H1 (cell line): ENCODE data around the gene KCNQ1. TPM values are rescaled to one million over a fixed set of nuclear protein-coding genes. Genes with fewer than 3 reads are reported as not detected.

Experiments
- CBX5 ChIP-seq: fragments of 300-800, 300-1000 bp; sonication (generic); IDR thresholded peaks from 2 replicates; pipeline ENCODE4 v1.7.1; 2016; ENCODE audit warnings: antibody characterized with exemption, low read length, low read depth
- SUZ12 ChIP-seq: fragments of 200-600 bp; sonication (generic); IDR thresholded peaks from 2 replicates; pipeline ENCODE4 v1.6.1; 2012; ENCODE audit warnings: mild to moderate bottlenecking, inconsistent platforms, low read length, moderate library complexity, mixed read lengths
- polyA plus RNA-seq, 7 experiments: library from polyadenylated mRNA; depleted of rRNA in 3 of 7; stranded (reverse) in 5 of 7; unstranded in 2 of 7; fragments of >200 nt in 5 of 7; fragments of 200-250 nt in 2 of 7; gene quantifications; 1 replicate in 5 of 7; 2 replicates in 1 of 7; 4 replicates in 1 of 7; pipeline versions ENCODE4 v1.2.1 to v1.2.3, GENCODE V29; 2011 to 2013; ENCODE audit warnings: missing spikeins in 2 of 7, mixed read lengths in 2 of 7
- total RNA-seq: library from RNA; stranded (reverse); fragmentation: NEBNext Ultra II Directional; extraction: Animal tissue kit (Norgen Biotek cat#: 25700); gene quantifications from 2 replicates; pipeline ENCODE4 v1.2.1, GENCODE V29; 2021
- TF ChIP-seq, protein P1 (sequence below), 3 experiments: IDR thresholded peaks; 1 replicate in 2 of 3; 2 replicates in 1 of 3; pipeline versions ENCODE4 v1.5.1 to v1.6.1; 2011; ENCODE audit warnings: low read length in 3 of 3, mild to moderate bottlenecking in 3 of 3, inconsistent platforms in 2 of 3, low read depth in 1 of 3, moderate library complexity in 1 of 3; ENCODE audit not compliant: insufficient read depth in 1 of 3; ENCODE audit errors: control extremely low read depth in 1 of 3

The KCNQ1 gene
- total and polyA plus RNA-seq, 2 of the 8 experiments (the other 6 are each of a cell fraction or from before 2014, with no cell fraction given) = 1.9 to 2.0 TPM

DNA sequence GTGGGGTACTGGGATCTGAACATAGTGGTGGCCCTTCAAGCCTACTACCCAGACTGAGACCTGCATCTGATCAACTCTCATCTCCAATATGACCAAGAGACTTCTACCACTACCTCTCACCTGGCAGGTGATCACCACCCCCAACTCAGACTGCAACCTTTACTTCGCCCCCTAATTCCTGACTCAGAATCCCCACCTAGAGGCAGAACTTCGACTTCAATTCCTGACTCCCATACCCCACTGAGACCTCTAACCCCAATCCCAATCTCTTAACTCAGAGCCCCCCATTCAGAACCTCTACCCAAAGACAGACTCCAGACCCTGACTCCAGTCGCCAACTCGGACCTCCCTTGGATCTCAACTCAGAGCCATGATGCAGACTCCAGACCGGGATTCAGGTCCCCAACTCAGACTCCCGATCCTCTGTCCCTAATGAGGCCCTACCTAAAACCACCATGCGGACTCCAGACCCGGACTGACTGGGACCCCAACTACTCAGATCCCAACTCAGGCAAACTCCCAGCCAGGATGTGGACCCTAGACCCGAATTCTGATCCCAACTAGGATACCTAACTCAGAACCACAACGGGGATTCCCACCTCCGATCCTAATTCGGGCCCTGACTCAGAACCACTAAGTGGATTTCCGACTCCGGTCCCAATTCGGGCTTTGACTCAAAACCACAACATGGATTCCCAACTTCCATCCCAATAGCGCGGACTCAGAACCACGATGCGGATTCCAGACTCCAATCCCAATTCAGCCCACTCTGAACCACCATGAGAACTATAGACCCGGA lies 253.8 kb downstream of the KCNQ1 start (continued):
- TF ChIP-seq, protein P1, sequence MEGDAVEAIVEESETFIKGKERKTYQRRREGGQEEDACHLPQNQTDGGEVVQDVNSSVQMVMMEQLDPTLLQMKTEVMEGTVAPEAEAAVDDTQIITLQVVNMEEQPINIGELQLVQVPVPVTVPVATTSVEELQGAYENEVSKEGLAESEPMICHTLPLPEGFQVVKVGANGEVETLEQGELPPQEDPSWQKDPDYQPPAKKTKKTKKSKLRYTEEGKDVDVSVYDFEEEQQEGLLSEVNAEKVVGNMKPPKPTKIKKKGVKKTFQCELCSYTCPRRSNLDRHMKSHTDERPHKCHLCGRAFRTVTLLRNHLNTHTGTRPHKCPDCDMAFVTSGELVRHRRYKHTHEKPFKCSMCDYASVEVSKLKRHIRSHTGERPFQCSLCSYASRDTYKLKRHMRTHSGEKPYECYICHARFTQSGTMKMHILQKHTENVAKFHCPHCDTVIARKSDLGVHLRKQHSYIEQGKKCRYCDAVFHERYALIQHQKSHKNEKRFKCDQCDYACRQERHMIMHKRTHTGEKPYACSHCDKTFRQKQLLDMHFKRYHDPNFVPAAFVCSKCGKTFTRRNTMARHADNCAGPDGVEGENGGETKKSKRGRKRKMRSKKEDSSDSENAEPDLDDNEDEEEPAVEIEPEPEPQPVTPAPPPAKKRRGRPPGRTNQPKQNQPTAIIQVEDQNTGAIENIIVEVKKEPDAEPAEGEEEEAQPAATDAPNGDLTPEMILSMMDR (IDR thresholded peaks at IDR 0.05; ENCODE audit: control extremely low read depth in 1 of 3, insufficient read depth in 1 of 3, low read depth in 1 of 3, low read length in 3 of 3) = peak; percentile 9 to 28 (median 25); a peak in 3 of 4 replicates
- TF ChIP-seq CBX5 (no peak), SUZ12 (0 out of 2 replicates have a peak, but pooled peaks have one; percentile 28)
